B cell (primary cell): ENCODE results near the gene FRMD4B.
"Not testable (repeated sequence)": the region's sequence is repeated elsewhere in the genome, so short reads cannot be mapped to it uniquely, and the experiment has no call there.

ENCODE experiments used
- CTCF ChIP-seq: fragments of 200-600 bp; IDR thresholded peaks from one replicate; pipeline ENCODE4 v1.8.0; 2022; ENCODE audit warnings: antibody characterized with exemption, mild to moderate bottlenecking
- EZH2 ChIP-seq: IDR thresholded peaks from 2 replicates; pipeline ENCODE4 v1.6.1; 2012; ENCODE audit warnings: borderline replicate concordance, low read depth, mild to moderate bottlenecking, moderate library complexity, low read length; ENCODE audit not compliant: insufficient read depth, poor library complexity, severe bottlenecking

GRCh38 chr3:69322512-69322911, 63.4 kb downstream of the FRMD4B start:
- not testable (repeated sequence) for TF ChIP-seq CTCF, EZH2
